HEK293 (cell line): Measurements from ENCODE around the gene TGFBRAP1.

Experiments used
- HOXA7 ChIP-seq: sonication (generic); formaldehyde crosslinking; IDR thresholded peaks from 2 replicates; pipeline ENCODE4 v1.8.1; 2022; ENCODE audit warnings: missing genetic modification reagents, borderline replicate concordance
- PRDM1 ChIP-seq: fragments of 450-650 bp; formaldehyde crosslinking; IDR thresholded peaks from 2 replicates; pipeline ENCODE4; 2016; ENCODE audit warnings: missing biosample characterization, missing genetic modification characterization
- ZNF121 ChIP-seq: fragments of 450-650 bp; formaldehyde crosslinking; IDR thresholded peaks from 2 replicates; pipeline ENCODE4 v1.5.1; 2016; ENCODE audit warnings: missing biosample characterization, missing genetic modification characterization
- ZNF266 ChIP-seq: fragments of 450-650 bp; formaldehyde crosslinking; IDR thresholded peaks from 2 replicates; pipeline ENCODE4 v1.5.1; 2016; ENCODE audit warnings: missing biosample characterization, missing genetic modification characterization, low read depth

DNA sequence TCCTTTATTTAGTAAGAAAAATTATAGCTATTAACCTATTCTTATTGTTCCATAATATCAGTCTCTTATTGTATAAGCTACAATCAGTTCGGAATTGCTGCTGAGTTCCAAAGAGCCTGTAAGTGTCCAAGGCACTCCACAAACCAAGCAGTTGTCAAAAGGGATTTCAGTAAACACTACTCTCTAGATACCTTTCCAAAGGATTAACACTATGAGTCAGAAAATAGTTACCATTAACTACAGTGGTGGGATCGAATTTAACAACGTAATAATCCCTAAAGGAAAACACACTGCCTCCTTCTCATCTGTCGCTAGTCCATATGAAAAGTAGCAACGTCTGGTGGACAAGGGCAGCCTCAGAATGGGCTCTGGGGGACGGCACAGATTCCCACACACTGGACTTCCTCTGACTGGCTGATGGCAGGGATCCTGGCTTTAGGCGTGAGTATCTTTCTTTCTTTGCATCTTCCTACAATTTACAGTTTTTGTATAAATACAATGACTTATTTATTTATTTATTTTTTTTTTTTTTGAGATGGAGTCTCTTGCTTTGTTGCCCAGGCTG lies 8.8 kb downstream of the TGFBRAP1 start:
- TF ChIP-seq ZNF121 (tag by site-specific recombination) (no peak), ZNF266 (tag by site-specific recombination) (no peak), HOXA7 (CRISPR knock-in tag) (no peak), PRDM1 (tag by site-specific recombination) (no peak)
